Measurements from ENCODE around the gene ZBTB21.
"Not testable (repeated sequence)": the region's sequence is repeated elsewhere in the genome, so short reads cannot be mapped to it uniquely, and the experiment has no call there.

The ZBTB21 gene

GRCh38 chr21:41953249-41953830, 56.8 kb downstream of the ZBTB21 start:
- H3K4me3 Mint-ChIP-seq = peak overlapping the region; percentile 80
- no peak for TF ChIP-seq CTCF (IDR thresholded peaks at IDR 0.05)

GRCh38 chr21:41952568-41953248, 57.5 kb downstream of the ZBTB21 start:
- H3K4me1 Mint-ChIP-seq = peaks cover 71% of the 10 kb centered on the region
- no peak for TF ChIP-seq CTCF (IDR thresholded peaks at IDR 0.05)
- H3K4me3 Mint-ChIP-seq = peak overlapping the region; percentile 80
- H3K27me3 Mint-ChIP-seq (ENCODE audit: low read depth, poor library complexity) = peaks cover 43% of the 10 kb centered on the region
- H3K36me3 Mint-ChIP-seq (ENCODE audit: low read depth) = no peaks in the 10 kb centered on the region
- H3K27ac Mint-ChIP-seq = no peak overlapping the region
- peak; percentile 23 for DNase-seq
- no peaks in the 10 kb centered on the region for H3K9me3 Mint-ChIP-seq

More at GRCh38 chr21:41953249-41953830, 56.8 kb downstream of the ZBTB21 start:
- no peaks in the 10 kb centered on the region for H3K9me3 Mint-ChIP-seq
- peaks cover 41% of the 10 kb centered on the region for H3K27me3 Mint-ChIP-seq (ENCODE audit: low read depth, poor library complexity)
- no peak overlapping the region for H3K27ac Mint-ChIP-seq
- H3K4me1 Mint-ChIP-seq = peaks cover 67% of the 10 kb centered on the region
- H3K36me3 Mint-ChIP-seq (ENCODE audit: low read depth) = no peaks in the 10 kb centered on the region
- peak; percentile 63 for DNase-seq

GRCh38 chr21:41951876-41952567, 58.1 kb downstream of the ZBTB21 start:
- peaks cover 39% of the 10 kb centered on the region for H3K27me3 Mint-ChIP-seq (ENCODE audit: low read depth, poor library complexity)
- H3K36me3 Mint-ChIP-seq (ENCODE audit: low read depth) = no peaks in the 10 kb centered on the region
- no peaks in the 10 kb centered on the region for H3K9me3 Mint-ChIP-seq
- no peak for DNase-seq
- no peak for TF ChIP-seq CTCF (IDR thresholded peaks at IDR 0.05)
- no peak overlapping the region for H3K27ac Mint-ChIP-seq
- peak overlapping the region; percentile 80 for H3K4me3 Mint-ChIP-seq
- peaks cover 64% of the 10 kb centered on the region for H3K4me1 Mint-ChIP-seq

- Mint-ChIP-seq H3K4me1 (peaks cover 60% of the 10 kb centered on the region), H3K9me3 (no peaks in the 10 kb centered on the region), H3K4me3 (peak overlapping the region; percentile 80), H3K27ac (no peak overlapping the region), H3K27me3 (ENCODE audit: low read depth, poor library complexity) (peaks cover 33% of the 10 kb centered on the region), H3K36me3 (ENCODE audit: low read depth) (no peaks in the 10 kb centered on the region)
- no peak for DNase-seq
- TF ChIP-seq CTCF (IDR thresholded peaks at IDR 0.05) = no peak
Measured at GRCh38 chr21:41950941-41951351, 59.2 kb downstream of the ZBTB21 start.

- DNase-seq; H3K9me3 Mint-ChIP-seq; H3K27ac Mint-ChIP-seq; H3K36me3 Mint-ChIP-seq (ENCODE audit: low read depth); H3K4me3 Mint-ChIP-seq: not testable (repeated sequence)
- Mint-ChIP-seq H3K4me1 (peaks cover 49% of the 10 kb centered on the region), H3K27me3 (ENCODE audit: low read depth, poor library complexity) (peaks cover 28% of the 10 kb centered on the region)
Measured at GRCh38 chr21:41949631-41950030, 60.5 kb downstream of the ZBTB21 start.

- Mint-ChIP-seq H3K27ac (no peak overlapping the region), H3K4me1 (peaks cover 50% of the 10 kb centered on the region), H3K4me3 (no peak overlapping the region), H3K36me3 (ENCODE audit: low read depth) (peaks cover 9% of the 10 kb centered on the region), H3K27me3 (ENCODE audit: low read depth, poor library complexity) (peaks cover 30% of the 10 kb centered on the region), H3K9me3 (peaks cover 10% of the 10 kb centered on the region)
- no peak for TF ChIP-seq CTCF (IDR thresholded peaks at IDR 0.05)
- no peak for DNase-seq
Measured at GRCh38 chr21:41948901-41949300, 61.3 kb downstream of the ZBTB21 start.

Data from nephron progenitor cell (in vitro differentiated cells).